GM23248 (cell line): ENCODE measurements around the gene PRDX3.

Source experiments
- EZH2 ChIP-seq: fragments of 200-600 bp; sonication (generic); IDR thresholded peaks from 2 replicates; pipeline ENCODE4 v1.6.1; 2018; ENCODE audit warnings: antibody characterized with exemption, mild to moderate bottlenecking; ENCODE audit not compliant: insufficient read depth, poor library complexity, severe bottlenecking
- EZH2phosphoT487 ChIP-seq: fragments of 200-600 bp; sonication (generic); IDR thresholded peaks from 2 replicates; pipeline ENCODE4 v1.6.1; 2018; ENCODE audit warnings: antibody characterized with exemption, moderate library complexity, mild to moderate bottlenecking, low read depth; ENCODE audit not compliant: insufficient read depth

- TF ChIP-seq EZH2 = no peak
- no peak for TF ChIP-seq EZH2phosphoT487
These were observed 22.6 kb upstream of the PRDX3 start for GRCh38 chr10:119201233-119201632.
